Nephron progenitor cell (in vitro differentiated cells): ENCODE results near the gene KLRC2.

Experiments used
- DNase-seq: peaks from one replicate; pipeline ENCODE4 v3.0.0; 2021
- H3K27ac Mint-ChIP-seq: 2 replicates; pipeline ENCODE4 v1.8.0; 2021; ENCODE audit warnings: mild to moderate bottlenecking, moderate library complexity, mixed read lengths
- H3K27me3 Mint-ChIP-seq: 2 replicates; pipeline ENCODE4 v1.8.0; 2021; ENCODE audit warnings: mild to moderate bottlenecking, low read depth, mixed read lengths; ENCODE audit not compliant: poor library complexity
- H3K36me3 Mint-ChIP-seq: 2 replicates; pipeline ENCODE4 v1.8.0; 2021; ENCODE audit warnings: low read depth, mixed read lengths
- H3K4me1 Mint-ChIP-seq: 2 replicates; pipeline ENCODE4 v1.8.0; 2021; ENCODE audit warnings: mixed read lengths
- H3K4me3 Mint-ChIP-seq: 2 replicates; pipeline ENCODE4 v1.8.0; 2021; ENCODE audit warnings: mild to moderate bottlenecking, moderate library complexity, mixed read lengths
- H3K9me3 Mint-ChIP-seq: 2 replicates; pipeline ENCODE4 v1.8.0; 2021; ENCODE audit warnings: mild to moderate bottlenecking, moderate library complexity, mixed read lengths
- TF ChIP-seq, protein P1 (sequence below): fragments of 200-600 bp; sonication (generic); IDR thresholded peaks from 2 replicates; pipeline ENCODE4 v1.5.0; 2021; ENCODE audit warnings: antibody characterized with exemption

Gene KLRC2

GRCh38 chr12:10384191-10384590 is 51.6 kb downstream of the KLRC2 start:
- Mint-ChIP-seq H3K27me3 (no peaks in the 10 kb centered on the region), H3K4me3 (no peak overlapping the region), H3K27ac (no peak overlapping the region), H3K36me3 (no peaks in the 10 kb centered on the region), H3K4me1 (no peaks in the 10 kb centered on the region), H3K9me3 (peaks cover 21% of the 10 kb centered on the region)
- TF ChIP-seq, protein P1, sequence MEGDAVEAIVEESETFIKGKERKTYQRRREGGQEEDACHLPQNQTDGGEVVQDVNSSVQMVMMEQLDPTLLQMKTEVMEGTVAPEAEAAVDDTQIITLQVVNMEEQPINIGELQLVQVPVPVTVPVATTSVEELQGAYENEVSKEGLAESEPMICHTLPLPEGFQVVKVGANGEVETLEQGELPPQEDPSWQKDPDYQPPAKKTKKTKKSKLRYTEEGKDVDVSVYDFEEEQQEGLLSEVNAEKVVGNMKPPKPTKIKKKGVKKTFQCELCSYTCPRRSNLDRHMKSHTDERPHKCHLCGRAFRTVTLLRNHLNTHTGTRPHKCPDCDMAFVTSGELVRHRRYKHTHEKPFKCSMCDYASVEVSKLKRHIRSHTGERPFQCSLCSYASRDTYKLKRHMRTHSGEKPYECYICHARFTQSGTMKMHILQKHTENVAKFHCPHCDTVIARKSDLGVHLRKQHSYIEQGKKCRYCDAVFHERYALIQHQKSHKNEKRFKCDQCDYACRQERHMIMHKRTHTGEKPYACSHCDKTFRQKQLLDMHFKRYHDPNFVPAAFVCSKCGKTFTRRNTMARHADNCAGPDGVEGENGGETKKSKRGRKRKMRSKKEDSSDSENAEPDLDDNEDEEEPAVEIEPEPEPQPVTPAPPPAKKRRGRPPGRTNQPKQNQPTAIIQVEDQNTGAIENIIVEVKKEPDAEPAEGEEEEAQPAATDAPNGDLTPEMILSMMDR: no peak
- no peak for DNase-seq

- Mint-ChIP-seq H3K36me3 (no peaks in the 10 kb centered on the region), H3K4me1 (no peaks in the 10 kb centered on the region), H3K9me3 (peaks cover 21% of the 10 kb centered on the region), H3K27ac (no peak overlapping the region), H3K4me3 (no peak overlapping the region), H3K27me3 (no peaks in the 10 kb centered on the region)
- DNase-seq: no peak
- TF ChIP-seq, protein P1: no peak
Measured at GRCh38 chr12:10381928-10382628, 53.7 kb downstream of the KLRC2 start.
